Activated CD4-positive, alpha-beta T cell treated with anti-CD3 and anti-CD28 coated beads, Interleukin-2, amount 50 U/mL, for 1 hour (primary cell): ENCODE data around the gene ACSS2.

ENCODE experiments used
- DNase-seq: peaks from one replicate; pipeline ENCODE4 v3.0.0-alpha.2; 2020

Gene ACSS2

GRCh38 chr20:34952671-34953070 is 76.3 kb downstream of the ACSS2 start:
- DNase-seq: no peak

DNA sequence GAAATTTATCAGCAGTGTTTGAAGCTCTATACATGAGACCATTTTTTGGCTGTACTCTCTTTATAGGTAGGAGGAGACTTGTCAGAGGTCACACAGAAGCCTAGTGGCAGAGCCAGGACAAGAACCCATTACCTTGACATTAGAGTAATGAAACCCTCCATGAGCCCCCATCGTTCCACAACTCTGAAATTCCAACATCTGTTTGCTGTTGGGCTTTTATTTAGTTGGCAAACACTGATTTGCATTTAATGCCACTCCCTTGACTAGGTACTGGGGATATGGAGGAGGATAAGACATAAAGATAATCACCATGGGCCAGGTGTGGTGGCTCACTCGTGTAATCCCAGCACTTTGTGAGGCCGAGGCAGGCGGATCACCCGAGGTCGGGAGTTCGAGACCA is 77.5 kb downstream of the ACSS2 start:
- DNase-seq: no peak

GRCh38 chr20:34954904-34955230 is 78.5 kb downstream of the ACSS2 start:
- no peak for DNase-seq

DNA sequence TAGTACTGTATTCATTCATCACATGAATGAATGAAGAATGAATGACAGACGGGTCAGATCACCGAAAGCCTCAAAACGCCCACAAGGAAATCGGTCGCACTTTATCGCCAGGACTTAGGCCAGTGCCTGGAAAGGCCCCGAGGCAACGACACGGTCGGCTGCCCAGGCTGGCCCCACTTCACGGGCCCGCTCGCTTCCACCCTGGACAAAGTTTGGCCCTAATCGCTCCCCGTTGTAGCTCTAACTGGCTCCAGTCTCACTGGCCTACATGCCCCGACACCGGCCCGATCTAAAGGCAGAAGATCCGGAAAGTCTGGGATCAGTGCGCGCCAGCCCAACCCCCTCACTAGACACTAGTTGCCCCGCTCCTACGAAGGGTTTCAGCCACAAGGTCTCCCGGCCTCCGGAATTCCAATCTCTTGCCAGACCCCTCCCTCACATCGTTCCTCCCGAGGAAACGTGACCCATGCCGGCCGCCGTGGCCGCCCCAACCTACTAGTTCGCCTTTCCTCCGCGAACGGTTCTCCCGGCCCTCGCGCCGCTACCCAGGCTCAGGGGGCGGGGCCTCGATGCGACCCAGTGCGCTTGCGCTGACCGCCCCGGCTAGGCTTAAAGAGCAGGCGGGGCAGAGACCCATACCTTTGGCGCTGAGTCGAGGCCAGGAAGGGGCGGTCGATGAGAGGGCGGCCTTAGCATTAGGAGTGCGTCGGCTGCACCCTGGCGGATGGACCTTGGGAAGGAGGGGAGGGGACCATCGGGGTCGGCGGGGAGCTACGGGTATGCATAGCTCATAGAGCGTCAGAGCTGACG is 79.0 kb downstream of the ACSS2 start, which contains the start of the genes GSS and MYH7B:
Gene GSS (minus strand): TSS at position 576 of the 810 bp plus-strand sequence. CDS start 3,954 bp downstream, outside the sequence.
Gene MYH7B (plus strand): TSS at position 638 of the 810 bp plus-strand sequence. CDS start 22,138 bp downstream, outside the sequence.
- DNase-seq: peak; percentile 96

DNA sequence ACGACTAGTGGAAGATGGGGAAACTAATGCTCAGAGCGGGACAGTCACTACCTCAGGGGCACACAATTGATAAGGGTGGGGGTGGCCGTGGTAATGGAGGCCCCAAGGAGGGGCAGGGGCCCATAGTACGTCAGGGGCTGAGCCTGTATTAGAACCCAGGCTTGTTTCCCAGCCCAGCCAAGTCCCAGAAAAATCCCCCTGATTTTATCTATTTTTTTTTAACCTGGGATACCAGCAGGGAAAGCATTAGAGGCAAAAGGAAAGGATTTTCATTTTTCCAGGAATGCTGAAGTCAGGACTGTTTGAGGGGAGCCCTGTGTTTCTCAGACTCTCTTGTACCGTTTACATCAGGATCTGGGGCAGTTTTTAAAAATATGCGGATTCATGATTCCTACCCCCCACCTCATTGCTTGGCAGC is 79.6 kb downstream of the ACSS2 start:
- DNase-seq: no peak

GRCh38 chr20:34956751-34957472 is 80.5 kb downstream of the ACSS2 start:
- no peak for DNase-seq

DNA sequence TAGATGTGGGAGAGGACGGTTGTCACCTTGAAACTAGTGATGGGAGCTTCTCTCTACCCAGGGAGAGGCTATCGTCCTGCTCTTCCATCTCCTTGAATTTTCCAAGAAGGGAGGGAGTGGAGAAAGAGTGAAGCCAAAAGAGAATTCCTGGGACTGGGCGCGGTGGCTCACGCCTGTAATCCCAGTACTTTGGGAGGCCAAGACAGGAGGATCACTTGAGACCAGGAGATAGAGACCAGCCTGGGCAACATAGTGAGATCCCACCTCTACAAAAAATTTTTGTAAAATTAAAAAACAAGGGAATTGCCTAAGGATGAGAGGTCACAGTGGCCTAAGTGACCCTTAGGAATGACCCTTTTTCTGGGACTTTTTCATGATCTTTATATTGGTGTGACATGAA is 88.1 kb downstream of the ACSS2 start:
- no peak for DNase-seq

DNA sequence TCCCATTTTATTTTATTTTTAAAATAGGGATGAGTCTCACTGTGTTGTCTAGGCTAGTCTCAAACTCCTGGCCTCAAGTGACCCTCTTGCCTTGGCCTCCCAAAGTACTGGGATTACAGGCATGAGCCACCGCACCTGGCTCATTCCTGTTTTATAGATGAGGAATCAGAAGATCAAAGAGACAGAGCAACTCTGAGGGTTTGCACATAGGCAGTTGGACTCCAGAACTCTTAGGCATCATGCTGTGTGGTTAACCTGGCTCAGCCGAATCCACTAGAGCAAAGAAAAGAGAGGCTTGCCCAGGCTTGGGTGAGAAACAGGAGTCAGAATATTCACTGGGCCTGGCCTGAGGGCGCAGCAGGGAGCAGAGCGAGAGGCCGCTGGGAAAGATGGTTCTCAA is 88.6 kb downstream of the ACSS2 start:
- no peak for DNase-seq

- no peak for DNase-seq
These were observed 91.0 kb downstream of the ACSS2 start for GRCh38 chr20:34967421-34967820.

DNA sequence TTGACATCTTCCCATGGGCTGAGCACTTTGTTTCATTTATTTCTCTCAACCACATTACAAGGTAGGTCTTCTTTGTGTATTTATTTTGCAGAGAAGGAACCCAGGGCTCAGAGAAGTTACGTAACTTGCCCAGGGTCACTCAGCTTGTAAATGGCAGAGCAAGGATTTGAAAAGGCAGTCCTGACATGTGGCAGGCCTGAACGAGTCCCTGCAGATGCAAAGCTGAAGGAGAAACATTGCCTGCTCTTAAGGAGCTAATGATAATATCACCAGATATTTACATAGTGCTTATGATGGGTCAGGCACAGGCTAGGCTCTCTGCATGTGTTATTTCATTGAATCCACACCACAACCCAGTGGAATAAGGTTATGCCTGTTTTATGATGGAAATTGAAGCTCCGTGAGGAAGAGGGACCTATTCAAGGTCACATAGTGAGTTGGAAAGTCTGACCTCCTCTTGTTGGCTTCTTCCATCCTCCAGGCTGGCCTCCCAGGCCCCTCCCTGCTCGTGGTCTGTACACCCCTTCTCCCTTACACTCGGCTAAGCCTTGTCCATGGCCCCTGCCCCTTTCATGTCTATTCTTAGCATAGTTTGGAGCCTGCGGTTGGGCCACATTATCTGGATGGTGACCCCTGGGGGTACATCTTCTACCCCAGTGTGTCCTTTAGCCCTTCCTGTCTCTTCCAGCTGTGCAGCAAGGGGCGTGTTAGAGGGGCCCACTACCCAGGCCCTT is 91.8 kb downstream of the ACSS2 start:
- no peak for DNase-seq

DNA sequence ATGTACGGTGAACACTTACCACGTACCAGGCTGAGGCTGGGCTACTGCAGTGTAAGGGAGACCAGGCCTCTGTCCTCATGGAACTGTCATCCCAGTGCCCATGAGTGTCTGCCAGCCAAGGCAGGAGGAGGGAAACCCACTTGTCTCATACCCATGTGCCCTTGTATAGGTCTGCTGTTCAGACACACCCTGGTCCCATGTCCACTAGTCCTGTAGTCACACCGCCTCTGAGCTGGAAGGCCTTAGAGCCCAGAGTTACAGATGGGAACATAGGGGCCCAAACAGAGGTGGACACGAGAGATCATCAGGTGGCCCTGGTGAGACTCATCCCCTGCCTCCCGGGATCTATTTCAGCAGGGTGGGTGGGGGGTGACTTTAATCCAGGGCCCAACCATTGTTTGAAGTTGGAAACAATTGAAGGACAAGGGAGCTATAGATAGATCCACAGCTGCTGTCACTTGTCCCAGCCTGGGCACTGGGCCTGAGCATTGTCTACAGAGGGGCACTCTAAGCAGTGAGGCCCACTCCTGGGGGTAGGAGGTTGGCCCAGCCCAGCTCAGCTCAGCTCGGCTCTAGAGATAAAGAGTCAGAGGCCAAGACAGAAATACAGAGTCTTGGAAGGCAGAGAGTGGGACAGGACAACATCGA is 93.9 kb downstream of the ACSS2 start:
- no peak for DNase-seq

- no peak for DNase-seq
These were observed 94.6 kb downstream of the ACSS2 start for GRCh38 chr20:34970846-34971560.

DNA sequence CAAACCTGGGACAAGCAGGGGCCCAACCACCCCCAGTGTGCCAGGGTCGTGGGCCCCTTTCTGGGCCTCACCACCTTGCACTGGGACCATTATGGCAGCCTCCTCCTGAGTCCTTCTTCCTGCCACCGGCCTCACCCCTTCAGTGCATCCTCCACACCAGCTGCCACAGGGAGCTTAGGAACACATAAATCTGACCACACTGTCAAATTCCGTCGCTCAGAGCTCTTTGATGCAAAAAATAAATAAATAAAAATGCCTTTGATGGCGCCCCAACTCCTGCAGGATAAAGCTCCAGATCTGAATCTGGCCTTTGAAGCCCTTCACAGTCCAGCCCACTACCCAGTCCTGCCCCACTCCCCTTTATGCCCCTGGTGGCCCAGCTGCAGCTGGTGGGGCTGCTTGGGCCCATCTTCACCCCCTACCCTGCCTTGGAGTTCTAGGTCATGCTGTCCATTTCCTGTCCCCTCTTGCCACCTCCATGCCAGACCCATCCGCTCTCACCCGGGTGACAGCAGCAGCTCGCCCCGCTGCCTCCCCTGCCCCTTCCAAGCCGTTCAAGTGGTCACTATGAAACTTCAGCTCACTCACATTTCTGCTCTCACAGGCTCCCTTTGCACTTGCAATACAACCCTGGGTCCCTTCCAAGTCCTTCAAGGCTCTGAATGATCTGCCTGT is 95.3 kb downstream of the ACSS2 start:
- DNase-seq: no peak

- DNase-seq: no peak
These were observed 97.8 kb downstream of the ACSS2 start for GRCh38 chr20:34974246-34974645.

DNA sequence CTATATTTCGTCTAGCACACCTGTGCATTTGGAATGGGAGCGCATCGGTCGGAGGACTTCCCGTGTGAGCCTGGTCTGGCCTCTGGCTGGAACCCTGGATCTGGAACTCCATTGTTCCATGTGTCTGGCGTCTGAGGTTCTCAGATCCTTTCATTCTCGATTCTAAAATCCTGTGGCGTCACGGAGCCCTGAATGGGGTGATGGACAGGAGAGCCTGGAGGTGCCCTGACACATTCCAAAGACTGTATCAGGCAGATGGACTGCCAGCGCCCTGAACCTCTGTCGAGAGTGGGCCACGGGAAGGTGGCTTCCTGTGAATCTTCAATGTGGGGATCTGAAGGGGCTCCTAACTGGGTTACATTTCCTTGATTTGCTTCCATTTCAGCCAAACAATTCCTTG is 99.9 kb downstream of the ACSS2 start:
- DNase-seq: no peak
